ENCODE data around the gene NRXN2.

NRXN2 gene

GRCh38 chr11:64559351-64560138, 163.5 kb downstream of the NRXN2 start:
- no peak for DNase-seq

DNA sequence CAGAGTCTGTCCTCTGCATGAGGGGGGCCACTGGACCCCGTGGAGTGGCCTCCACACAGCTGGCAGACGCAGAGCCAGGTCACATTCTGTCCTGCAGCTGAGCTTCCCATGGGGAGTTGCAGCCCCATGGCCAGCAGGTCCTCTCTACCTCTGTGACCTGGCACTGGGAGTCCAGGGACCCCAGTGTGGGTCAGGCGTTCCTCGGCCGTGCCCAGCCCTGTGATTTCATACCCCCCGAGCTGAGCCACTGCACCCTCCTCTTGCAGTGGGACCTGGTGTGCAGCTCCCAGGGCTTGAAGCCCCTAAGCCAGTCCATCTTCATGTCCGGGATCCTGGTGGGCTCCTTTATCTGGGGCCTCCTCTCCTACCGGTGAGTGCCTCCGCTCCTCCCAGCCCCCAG, 164.1 kb downstream of the NRXN2 start:
- DNase-seq: no peak

DNA sequence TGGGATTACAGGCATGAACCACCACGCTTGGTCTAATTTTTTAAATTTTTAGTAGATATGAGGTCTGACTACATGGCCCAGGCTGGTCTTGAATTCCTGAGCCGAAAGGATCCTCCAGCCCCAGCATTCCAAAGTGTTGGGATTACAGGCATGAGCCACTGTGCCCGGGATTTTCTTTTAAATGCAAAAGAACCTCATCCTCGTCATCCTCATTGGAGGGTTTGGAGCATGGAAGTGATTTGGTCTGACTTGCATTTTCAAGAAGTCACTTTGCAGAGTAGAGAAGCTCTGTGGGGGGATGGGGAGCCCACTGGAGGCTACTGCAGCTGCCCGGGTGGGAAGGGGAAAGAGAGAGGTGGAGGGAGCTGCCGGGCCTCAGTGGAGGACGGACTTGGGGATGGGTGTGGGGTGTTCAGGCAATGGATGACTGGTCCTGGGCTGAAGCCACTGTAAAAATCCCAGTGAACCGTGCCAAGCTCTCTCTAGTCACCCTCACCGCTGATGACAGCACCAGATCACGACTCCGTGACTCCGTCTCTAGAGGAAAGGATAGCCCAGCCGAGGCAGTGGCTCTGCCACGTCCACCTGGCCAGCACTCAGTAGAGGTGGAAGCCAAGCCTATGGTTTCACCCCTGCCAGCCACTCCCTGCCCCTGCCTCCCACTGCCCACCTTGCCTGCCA, 164.8 kb downstream of the NRXN2 start:
- no peak for DNase-seq

- no peak for DNase-seq
Observed at GRCh38 chr11:64556721-64557250, 166.2 kb downstream of the NRXN2 start.
